OCI-LY3 (cell line): Measurements from ENCODE around the gene MRM2.

Source experiments
- H2AFZ ChIP-seq: fragments of 200-600, 300-600 bp; shearing (Covaris generic); 2 replicates; pipeline ENCODE4 v1.6.0; 2014; ENCODE audit warnings: antibody characterized with exemption, low read depth, low read length
- H3K27ac ChIP-seq: fragments of 200-600, 300-600 bp; sonication (generic); 2 replicates; pipeline ENCODE4 v1.5.1; 2014; ENCODE audit warnings: mild to moderate bottlenecking, low read length, moderate library complexity, mixed read lengths
- H3K27me3 ChIP-seq: fragments of 200-600, 300-600 bp; sonication (generic); 2 replicates; pipeline ENCODE4 v1.6.1; 2014; ENCODE audit warnings: low read depth, low read length, mixed read lengths
- H3K36me3 ChIP-seq: fragments of 200-600, 300-600 bp; sonication (generic); replicated peaks from 2 replicates; pipeline ENCODE3; 2014; ENCODE audit warnings: low read depth, low read length, mixed read lengths
- H3K4me1 ChIP-seq: fragments of 300-600, 200-600 bp; sonication (generic); 2 replicates; pipeline ENCODE4 v1.6.1; 2014; ENCODE audit warnings: low read length, mixed read lengths
- H3K4me2 ChIP-seq: fragments of 200-600, 300-600 bp; sonication (generic); 2 replicates; pipeline ENCODE4 v1.6.1; 2014; ENCODE audit warnings: low read length, mixed read lengths
- H3K4me3 ChIP-seq: fragments of 300-600, 200-600 bp; sonication (generic); 2 replicates; pipeline ENCODE4 v1.5.1; 2014; ENCODE audit warnings: antibody characterized with exemption, mild to moderate bottlenecking, low read length, moderate library complexity
- H3K79me2 ChIP-seq: fragments of 300-600, 200-600 bp; shearing (Covaris generic); 2 replicates; pipeline ENCODE4 v1.6.1; 2014; ENCODE audit warnings: mild to moderate bottlenecking, low read length, mixed read lengths
- H3K9ac ChIP-seq: fragments of 300-600, 200-600 bp; shearing (Covaris generic); 2 replicates; pipeline ENCODE4 v1.6.0; 2014; ENCODE audit warnings: mild to moderate bottlenecking, low read length, moderate library complexity
- H3K9me3 ChIP-seq: fragments of 200-600, 300-600 bp; shearing (Covaris generic); 2 replicates; pipeline ENCODE4 v1.6.1; 2014; ENCODE audit warnings: low read length, mixed read lengths; ENCODE audit not compliant: insufficient read depth
- H4K20me1 ChIP-seq: fragments of 200-600, 300-600 bp; sonication (generic); 2 replicates; pipeline ENCODE4 v1.6.1; 2016; ENCODE audit warnings: low read length, mixed read lengths; ENCODE audit not compliant: insufficient read depth
- CTCF ChIP-seq: fragments of 200-600, 300-600 bp; sonication (generic); IDR thresholded peaks from 2 replicates; pipeline ENCODE4 v1.5.1; 2014; ENCODE audit warnings: antibody characterized with exemption, low read length, low read depth
- EZH2phosphoT487 ChIP-seq: fragments of 200-600 bp; shearing (Covaris generic); IDR thresholded peaks from 2 replicates; pipeline ENCODE4 v1.6.1; 2018; ENCODE audit warnings: antibody characterized with exemption, mixed run types, low read depth

The MRM2 gene

GRCh38 chr7:2212906-2213305 is 29.1 kb downstream of the MRM2 start:
- H3K27me3 ChIP-seq, result no peaks in the 10 kb centered on the region
- H3K4me3 ChIP-seq, result no peak overlapping the region
- H4K20me1 ChIP-seq, result no peaks in the 10 kb centered on the region
- H3K4me1 ChIP-seq, result no peaks in the 10 kb centered on the region
- H2AFZ ChIP-seq, result no peak overlapping the region
- no peak overlapping the region for H3K9ac ChIP-seq
- no peak overlapping the region for H3K27ac ChIP-seq
- H3K4me2 ChIP-seq, result no peak overlapping the region
- no peaks in the 10 kb centered on the region for H3K9me3 ChIP-seq
- TF ChIP-seq EZH2phosphoT487 (no peak), CTCF (no peak)
- no peaks in the 10 kb centered on the region for H3K79me2 ChIP-seq
- peaks cover 2% of the 10 kb centered on the region for H3K36me3 ChIP-seq

DNA sequence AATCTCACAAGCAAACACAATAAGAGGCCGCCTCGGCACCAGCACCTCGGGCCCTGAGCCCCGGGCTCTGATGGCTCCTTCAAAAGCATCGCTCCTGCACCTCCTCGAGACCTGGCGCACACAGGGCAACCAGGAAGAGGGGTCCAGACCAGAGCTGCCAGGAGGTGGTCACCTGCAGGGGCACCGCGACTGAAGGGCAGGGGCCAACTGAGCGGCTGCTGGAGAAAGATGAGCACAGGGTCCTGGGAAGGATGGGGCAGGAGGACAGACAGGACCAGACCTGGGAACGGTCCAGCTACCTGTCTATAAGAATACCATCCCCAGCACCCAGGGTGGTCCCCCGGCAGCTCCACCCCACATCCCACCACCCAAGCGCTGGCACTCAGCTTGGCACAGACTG is 30.1 kb downstream of the MRM2 start:
- H3K36me3 ChIP-seq, result peaks cover 2% of the 10 kb centered on the region
- no peak overlapping the region for H3K9ac ChIP-seq
- no peak overlapping the region for H3K4me2 ChIP-seq
- H3K79me2 ChIP-seq, result no peaks in the 10 kb centered on the region
- no peak overlapping the region for H3K4me3 ChIP-seq
- no peaks in the 10 kb centered on the region for H3K27me3 ChIP-seq
- no peak overlapping the region for H3K27ac ChIP-seq
- H4K20me1 ChIP-seq, result no peaks in the 10 kb centered on the region
- TF ChIP-seq CTCF (no peak), EZH2phosphoT487 (no peak)
- H2AFZ ChIP-seq, result no peak overlapping the region
- no peaks in the 10 kb centered on the region for H3K4me1 ChIP-seq
- no peaks in the 10 kb centered on the region for H3K9me3 ChIP-seq

GRCh38 chr7:2211259-2211880 is 30.6 kb downstream of the MRM2 start:
- no peaks in the 10 kb centered on the region for H3K27me3 ChIP-seq
- no peaks in the 10 kb centered on the region for H4K20me1 ChIP-seq
- H3K9me3 ChIP-seq, result no peaks in the 10 kb centered on the region
- no peaks in the 10 kb centered on the region for H3K79me2 ChIP-seq
- no peak overlapping the region for H2AFZ ChIP-seq
- H3K4me3 ChIP-seq, result no peak overlapping the region
- no peak overlapping the region for H3K9ac ChIP-seq
- H3K36me3 ChIP-seq, result peaks cover 2% of the 10 kb centered on the region
- H3K27ac ChIP-seq, result no peak overlapping the region
- no peak overlapping the region for H3K4me2 ChIP-seq
- no peak for TF ChIP-seq CTCF
- TF ChIP-seq EZH2phosphoT487, result no peak
- no peaks in the 10 kb centered on the region for H3K4me1 ChIP-seq

DNA sequence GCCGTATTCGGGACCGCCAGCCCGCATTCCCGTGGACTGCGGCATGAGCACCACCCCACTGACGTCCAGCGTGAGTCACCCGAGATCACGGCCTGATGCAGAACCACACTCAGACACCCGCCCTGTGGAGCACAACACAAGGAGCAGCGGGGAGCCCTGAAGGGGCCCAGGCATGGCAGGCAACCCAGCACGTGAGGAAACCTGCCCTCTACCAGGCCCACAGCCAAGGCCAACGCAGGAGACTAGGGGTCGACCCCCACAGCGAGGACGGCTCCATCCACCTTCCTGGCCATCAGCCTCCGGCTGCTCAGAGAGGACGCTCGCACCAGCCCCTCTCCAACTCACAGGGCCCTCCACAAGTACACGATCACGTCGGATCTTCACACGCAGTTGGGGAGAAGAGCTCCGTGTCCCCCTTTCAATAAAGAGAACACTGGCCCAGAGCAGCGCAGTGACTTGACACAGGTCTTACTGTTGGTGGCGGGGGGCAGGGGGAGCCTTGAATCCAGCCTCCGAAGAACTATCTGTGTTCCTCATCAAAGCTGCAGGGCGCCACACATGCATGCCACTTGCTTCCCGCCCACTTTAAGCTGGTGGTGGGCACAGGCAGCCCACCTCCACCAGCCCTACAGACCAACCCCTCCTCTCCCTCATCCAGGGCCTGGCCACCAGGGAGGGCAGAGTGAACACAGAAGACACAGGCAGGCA is 31.3 kb downstream of the MRM2 start:
- Histone ChIP-seq H3K4me3 (no peak overlapping the region), H3K4me2 (no peak overlapping the region), H3K79me2 (no peaks in the 10 kb centered on the region), H3K9me3 (no peaks in the 10 kb centered on the region), H4K20me1 (no peaks in the 10 kb centered on the region), H3K27me3 (no peaks in the 10 kb centered on the region), H2AFZ (no peak overlapping the region), H3K36me3 (peaks cover 2% of the 10 kb centered on the region), H3K27ac (no peak overlapping the region), H3K4me1 (no peaks in the 10 kb centered on the region), H3K9ac (no peak overlapping the region)
- no peak for TF ChIP-seq EZH2phosphoT487
- TF ChIP-seq CTCF, result no peak
